22Rv1 (cell line): ENCODE results near the gene GPHN.
"Not testable (repeated sequence)": the region's sequence is repeated elsewhere in the genome, so short reads cannot be mapped to it uniquely, and the experiment has no call there.

ENCODE experiments used
- H3K27ac ChIP-seq: fragments of 450-650 bp; 2 replicates; pipeline ENCODE4 v1.5.1; 2017
- ZFX ChIP-seq: fragments of 450-650 bp; IDR thresholded peaks from 2 replicates; pipeline ENCODE4 v1.6.1; 2017; ENCODE audit warnings: antibody characterized with exemption, borderline replicate concordance
- TF ChIP-seq, protein P1 (sequence below): fragments of 450-650 bp; IDR thresholded peaks from 2 replicates; pipeline ENCODE4 v1.5.1; 2017; ENCODE audit warnings: mild to moderate bottlenecking

The GPHN gene

DNA sequence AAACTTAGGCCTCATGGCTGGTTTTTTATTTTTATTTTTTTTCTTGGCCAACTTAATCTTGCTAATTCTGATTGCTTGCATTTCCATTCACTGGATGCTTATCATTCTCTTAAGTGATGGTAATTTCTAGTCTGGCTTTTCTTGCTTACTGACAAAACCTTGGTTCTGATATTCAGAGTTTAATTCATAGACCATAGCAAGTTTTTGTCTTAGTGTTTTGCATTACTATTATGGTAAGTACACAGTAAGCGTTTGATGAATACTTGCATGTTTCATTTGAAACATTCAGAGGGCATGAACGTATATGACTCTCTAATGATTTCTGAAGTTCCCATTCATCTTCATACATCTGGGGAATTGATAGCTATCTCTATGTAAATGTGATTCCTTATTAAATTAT lies 55.8 kb downstream of the GPHN start:
- no peak for TF ChIP-seq ZFX
- TF ChIP-seq, protein P1, sequence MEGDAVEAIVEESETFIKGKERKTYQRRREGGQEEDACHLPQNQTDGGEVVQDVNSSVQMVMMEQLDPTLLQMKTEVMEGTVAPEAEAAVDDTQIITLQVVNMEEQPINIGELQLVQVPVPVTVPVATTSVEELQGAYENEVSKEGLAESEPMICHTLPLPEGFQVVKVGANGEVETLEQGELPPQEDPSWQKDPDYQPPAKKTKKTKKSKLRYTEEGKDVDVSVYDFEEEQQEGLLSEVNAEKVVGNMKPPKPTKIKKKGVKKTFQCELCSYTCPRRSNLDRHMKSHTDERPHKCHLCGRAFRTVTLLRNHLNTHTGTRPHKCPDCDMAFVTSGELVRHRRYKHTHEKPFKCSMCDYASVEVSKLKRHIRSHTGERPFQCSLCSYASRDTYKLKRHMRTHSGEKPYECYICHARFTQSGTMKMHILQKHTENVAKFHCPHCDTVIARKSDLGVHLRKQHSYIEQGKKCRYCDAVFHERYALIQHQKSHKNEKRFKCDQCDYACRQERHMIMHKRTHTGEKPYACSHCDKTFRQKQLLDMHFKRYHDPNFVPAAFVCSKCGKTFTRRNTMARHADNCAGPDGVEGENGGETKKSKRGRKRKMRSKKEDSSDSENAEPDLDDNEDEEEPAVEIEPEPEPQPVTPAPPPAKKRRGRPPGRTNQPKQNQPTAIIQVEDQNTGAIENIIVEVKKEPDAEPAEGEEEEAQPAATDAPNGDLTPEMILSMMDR: no peak
- H3K27ac ChIP-seq: no peak overlapping the region

DNA sequence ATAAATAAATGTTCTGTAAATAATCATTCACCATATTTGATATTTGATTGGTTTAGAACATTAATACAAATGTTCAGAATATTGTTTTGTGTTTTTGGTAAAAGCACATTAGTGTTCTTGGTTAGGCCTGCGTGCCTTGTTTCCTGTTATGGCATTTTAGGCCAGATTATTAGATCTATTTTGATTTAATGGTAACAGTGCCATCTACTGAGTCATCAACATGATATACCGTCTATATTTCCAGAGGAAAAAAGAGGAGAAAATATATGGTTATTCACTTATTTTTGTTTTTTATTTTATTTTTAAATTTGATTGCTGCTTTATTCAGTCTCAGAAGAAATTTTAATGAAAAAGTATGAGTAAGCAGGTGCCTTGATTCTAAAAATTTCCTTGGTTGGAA lies 60.3 kb downstream of the GPHN start:
- no peak overlapping the region for H3K27ac ChIP-seq
- no peak for TF ChIP-seq ZFX

DNA sequence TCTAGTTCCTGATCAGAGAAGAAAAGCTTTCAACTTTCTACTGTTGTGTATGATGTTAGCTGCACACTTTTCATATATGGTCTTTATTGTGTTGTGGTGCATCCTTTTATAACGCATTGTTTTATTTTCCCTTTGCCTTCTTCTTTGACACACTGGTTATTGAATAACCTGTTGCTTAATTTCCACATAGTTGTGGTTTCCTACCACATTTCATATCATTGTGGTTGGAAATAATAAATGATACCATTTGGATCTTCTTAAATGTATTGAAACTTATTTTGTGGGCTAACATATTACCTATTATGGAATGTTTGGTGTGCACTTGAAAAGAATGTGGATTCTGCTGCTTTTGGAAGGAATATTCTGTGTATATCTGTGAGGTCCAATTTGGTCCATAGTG lies 64.9 kb downstream of the GPHN start:
- no peak for TF ChIP-seq ZFX
- no peak overlapping the region for H3K27ac ChIP-seq

DNA sequence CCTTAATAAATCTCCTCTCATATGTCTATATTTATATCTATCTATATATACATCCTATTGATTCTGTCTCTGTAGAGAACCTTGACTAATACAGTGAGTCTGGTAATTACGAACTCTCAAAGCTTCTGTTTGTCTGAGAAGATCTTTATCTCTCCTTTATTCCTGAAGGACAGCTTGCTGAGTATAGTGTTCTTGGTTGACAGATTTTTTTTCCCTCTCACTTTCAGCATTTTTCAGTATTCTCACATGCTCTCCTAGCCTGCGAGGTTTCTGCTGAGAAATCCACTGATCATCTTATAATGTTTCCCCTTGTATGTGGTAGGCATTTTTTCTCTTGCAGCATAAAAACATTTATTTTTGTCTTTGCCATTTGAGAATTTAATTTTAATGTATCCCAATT lies 67.1 kb downstream of the GPHN start:
- no peak overlapping the region for H3K27ac ChIP-seq
- no peak for TF ChIP-seq ZFX
- TF ChIP-seq, protein P1: no peak

DNA sequence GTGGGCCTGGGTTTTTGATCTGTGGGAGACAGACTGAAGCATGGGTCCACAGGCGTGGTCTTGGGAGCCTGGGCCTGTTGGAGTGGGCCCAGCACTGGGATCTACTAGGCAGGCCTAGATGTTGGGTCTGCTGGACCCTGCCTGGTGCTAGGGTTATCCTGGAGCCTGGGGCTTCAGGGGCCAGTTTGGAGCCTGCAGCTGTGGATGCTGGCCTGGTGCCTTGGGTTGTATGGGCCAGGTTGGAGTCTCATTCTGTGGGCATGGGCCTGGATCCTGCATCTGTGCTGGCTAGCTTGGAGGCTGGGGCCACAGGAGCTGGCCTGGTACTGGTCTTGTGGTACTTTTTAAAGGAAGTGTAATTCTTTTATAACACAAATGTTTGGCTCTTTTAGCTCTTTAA lies 68.0 kb downstream of the GPHN start:
- H3K27ac ChIP-seq: no peak overlapping the region
- no peak for TF ChIP-seq ZFX
- TF ChIP-seq, protein P1: no peak

DNA sequence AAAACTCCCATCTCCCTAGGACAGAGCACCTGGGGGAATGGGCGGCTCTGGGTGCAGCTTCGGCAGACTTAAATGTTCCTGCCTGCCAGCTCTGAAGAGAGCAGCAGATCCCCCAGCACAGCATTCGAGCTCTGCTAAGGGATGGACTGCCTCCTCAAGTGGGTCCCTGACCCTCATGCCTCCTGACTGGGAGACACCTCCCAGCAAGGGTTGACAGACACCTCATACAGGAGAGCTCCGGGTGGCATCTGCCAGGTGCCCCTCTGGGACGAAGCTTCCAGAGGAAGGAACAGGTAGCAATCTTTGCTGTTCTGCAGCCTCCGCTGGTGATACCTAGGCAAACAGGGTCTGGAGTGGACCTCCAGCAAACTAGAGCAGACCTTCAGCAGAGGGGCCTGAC lies 79.8 kb downstream of the GPHN start:
- not testable (repeated sequence) for H3K27ac ChIP-seq

DNA sequence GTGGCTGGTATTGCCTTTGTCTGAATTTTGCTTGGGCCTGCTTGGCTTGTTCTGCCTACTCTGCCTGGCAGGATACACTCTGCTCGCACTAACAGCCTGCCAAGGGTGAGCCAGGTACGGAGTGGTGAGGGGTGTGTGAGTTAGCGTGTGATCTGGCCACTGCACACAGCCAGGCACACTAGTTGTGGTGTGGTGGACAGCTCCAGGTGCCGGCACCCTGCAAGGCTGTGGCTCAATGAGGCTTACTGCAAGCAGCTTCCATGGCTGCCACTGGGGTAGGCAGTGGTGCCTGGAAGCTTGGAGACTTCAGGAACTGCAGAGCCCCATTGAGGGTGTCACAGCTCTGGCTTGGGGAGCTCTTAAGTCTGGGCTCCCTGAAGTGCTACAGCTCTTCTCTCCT lies 87.4 kb downstream of the GPHN start:
- TF ChIP-seq, protein P1: no peak
- TF ChIP-seq ZFX: no peak

DNA sequence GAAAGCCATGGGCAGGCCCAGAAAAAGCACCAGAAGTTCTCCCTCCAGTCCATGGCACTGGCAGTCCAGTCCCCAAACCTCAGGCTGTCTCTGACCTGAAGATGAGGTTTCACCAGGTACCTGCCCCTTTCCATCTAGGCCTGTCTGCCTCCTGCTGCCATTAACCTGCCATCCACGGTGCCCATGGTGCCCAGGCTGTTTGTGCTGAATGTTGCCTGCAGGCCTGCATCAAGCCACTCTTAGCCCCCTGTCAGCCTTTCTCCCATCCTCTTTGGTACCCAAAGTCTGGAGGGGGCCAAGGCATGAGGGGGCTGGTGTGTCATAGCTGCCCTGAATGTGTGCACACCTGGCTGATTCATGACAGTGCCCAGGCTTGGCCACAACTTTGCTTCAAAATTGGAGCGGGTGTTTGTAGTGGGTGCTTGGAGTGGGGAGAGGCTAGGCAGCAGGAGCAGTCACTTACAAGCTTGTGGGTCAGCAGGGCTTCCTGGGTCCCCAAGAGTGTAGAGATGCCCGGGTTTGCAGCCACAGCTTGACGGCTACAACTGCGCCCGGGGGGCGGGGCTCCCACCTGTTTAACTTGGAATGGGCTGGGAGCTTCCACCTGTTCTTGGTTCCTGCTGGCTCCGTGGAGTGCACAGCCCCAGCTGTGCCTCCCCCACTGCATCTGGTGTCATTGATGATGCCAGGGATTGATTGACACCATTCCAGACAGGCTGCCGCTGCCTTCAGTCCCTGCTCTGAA lies 88.5 kb downstream of the GPHN start:
- H3K27ac ChIP-seq: no peak overlapping the region
- no peak for TF ChIP-seq ZFX
- TF ChIP-seq, protein P1: no peak

More for the DNA sequence above, 87.4 kb downstream of the GPHN start:
- no peak overlapping the region for H3K27ac ChIP-seq

DNA sequence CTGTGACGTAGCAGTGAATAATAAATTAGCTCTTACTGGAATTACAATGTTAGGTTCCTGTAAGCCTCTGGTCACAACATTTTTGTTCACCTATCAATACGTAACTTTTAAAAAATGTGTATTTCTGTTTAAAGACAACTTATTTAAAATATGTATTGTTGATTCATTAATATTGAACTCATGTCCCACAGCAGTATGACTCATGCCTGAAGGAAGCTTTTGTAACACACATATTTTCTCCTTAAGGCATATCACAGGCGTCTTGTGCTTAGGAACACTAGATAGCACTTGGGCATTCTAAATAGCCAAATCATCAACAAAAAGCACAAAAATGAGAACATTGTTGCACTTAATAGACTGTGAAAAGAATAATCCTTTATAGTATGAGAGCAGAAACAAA lies 92.5 kb downstream of the GPHN start:
- no peak overlapping the region for H3K27ac ChIP-seq
- TF ChIP-seq ZFX: no peak
- TF ChIP-seq, protein P1: no peak
